ENCODE data around the gene NELFB. TPM values are rescaled to one million over a fixed set of nuclear protein-coding genes. Genes with fewer than 3 reads are reported as not detected.
A peak's percentile ranks its signal among the peaks of the same experiment; 100 is the strongest.

The NELFB gene
- total RNA-seq, 3 donors from 2014 or later: 32.6 to 39.2 (median 38.7) TPM

DNA sequence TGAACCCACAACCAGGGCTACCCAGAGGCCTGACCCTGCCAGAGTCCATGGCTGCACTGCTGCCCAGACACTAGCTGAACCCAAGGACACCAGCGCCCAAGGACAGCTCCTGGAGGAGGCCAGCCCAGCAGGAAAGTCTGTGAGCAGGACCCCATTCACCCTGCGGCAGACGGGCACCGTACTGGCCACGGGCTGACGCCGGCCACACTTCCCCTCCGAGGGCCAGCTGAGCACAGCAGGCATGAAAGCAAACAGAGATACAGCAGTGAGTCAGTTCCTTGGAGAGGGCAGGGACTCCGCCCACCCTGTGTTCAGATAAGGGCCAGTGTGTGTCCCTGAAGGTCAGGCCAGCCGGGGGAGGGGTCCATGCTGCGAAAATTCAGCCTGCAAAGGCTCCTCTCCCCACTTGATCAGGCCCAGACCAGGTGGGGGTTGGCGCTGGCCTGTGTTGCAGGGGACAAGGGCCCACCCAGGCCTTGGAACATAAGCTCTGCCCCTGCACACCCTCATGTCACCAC is 36.3 kb upstream of the NELFB start:
- H3K4me3 ChIP-seq: no peak overlapping the region
- H3K27ac ChIP-seq: no peak overlapping the region
- no peak for DNase-seq (ENCODE audit: low spot score in 2 of 2)
- peaks cover 3 to 25% of the 10 kb centered on the region in 2 donors for H3K4me1 ChIP-seq
- TF ChIP-seq, protein P1, sequence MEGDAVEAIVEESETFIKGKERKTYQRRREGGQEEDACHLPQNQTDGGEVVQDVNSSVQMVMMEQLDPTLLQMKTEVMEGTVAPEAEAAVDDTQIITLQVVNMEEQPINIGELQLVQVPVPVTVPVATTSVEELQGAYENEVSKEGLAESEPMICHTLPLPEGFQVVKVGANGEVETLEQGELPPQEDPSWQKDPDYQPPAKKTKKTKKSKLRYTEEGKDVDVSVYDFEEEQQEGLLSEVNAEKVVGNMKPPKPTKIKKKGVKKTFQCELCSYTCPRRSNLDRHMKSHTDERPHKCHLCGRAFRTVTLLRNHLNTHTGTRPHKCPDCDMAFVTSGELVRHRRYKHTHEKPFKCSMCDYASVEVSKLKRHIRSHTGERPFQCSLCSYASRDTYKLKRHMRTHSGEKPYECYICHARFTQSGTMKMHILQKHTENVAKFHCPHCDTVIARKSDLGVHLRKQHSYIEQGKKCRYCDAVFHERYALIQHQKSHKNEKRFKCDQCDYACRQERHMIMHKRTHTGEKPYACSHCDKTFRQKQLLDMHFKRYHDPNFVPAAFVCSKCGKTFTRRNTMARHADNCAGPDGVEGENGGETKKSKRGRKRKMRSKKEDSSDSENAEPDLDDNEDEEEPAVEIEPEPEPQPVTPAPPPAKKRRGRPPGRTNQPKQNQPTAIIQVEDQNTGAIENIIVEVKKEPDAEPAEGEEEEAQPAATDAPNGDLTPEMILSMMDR (IDR thresholded peaks at IDR 0.05): no peak
- TF ChIP-seq POLR2A (IDR thresholded peaks at IDR 0.05): no peak
- no peak for TF ChIP-seq POLR2AphosphoS5 (IDR thresholded peaks at IDR 0.05)
- intact Hi-C loops (cut with DNase I; ENCODE audit: low total_unique reads): no loop called here
- no peaks in the 10 kb centered on the region for H3K27me3 ChIP-seq
- H3K9me3 ChIP-seq: no peaks in the 10 kb centered on the region
- H3K36me3 ChIP-seq: no peaks in the 10 kb centered on the region

DNA sequence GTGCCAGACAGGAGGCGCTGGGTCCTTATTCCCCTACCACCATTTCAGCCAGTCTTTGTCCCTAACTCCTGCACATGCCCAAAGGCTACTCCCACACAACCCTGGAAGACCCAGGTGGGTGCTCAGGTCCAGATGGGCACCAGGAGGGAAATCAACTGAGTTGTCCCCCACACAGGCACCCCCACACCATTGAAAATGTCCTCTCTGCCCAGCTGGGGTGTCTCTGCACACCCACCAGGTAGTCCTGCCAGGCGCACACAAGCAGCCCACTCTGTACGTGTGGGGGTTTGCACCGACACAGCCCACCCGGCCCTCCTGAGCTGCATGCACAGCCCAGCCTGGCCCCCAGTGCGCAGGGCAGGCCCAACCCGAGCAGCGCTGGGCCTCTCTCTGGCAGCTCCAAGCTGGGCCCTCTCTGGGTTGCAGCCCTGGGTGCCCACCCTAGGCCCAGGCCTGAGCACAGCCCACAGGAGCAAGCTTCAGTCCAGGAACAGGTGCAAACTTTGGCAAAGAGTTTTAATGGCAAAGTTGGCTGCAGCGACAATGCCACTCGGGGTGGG is 35.3 kb upstream of the NELFB start:
- no peak overlapping the region for H3K4me3 ChIP-seq
- no peaks in the 10 kb centered on the region for H3K36me3 ChIP-seq
- DNase-seq (ENCODE audit: low spot score in 2 of 2): no peak
- intact Hi-C loops (cut with DNase I; ENCODE audit: low total_unique reads): no loop called here
- TF ChIP-seq, protein P1 (IDR thresholded peaks at IDR 0.05): no peak
- no peak for TF ChIP-seq POLR2AphosphoS5 (IDR thresholded peaks at IDR 0.05)
- TF ChIP-seq POLR2A (IDR thresholded peaks at IDR 0.05): no peak
- H3K27ac ChIP-seq: no peak overlapping the region
- no peaks in the 10 kb centered on the region for H3K9me3 ChIP-seq
- no peaks in the 10 kb centered on the region for H3K27me3 ChIP-seq
- H3K4me1 ChIP-seq: peaks cover 7 to 25% of the 10 kb centered on the region in 2 donors

DNA sequence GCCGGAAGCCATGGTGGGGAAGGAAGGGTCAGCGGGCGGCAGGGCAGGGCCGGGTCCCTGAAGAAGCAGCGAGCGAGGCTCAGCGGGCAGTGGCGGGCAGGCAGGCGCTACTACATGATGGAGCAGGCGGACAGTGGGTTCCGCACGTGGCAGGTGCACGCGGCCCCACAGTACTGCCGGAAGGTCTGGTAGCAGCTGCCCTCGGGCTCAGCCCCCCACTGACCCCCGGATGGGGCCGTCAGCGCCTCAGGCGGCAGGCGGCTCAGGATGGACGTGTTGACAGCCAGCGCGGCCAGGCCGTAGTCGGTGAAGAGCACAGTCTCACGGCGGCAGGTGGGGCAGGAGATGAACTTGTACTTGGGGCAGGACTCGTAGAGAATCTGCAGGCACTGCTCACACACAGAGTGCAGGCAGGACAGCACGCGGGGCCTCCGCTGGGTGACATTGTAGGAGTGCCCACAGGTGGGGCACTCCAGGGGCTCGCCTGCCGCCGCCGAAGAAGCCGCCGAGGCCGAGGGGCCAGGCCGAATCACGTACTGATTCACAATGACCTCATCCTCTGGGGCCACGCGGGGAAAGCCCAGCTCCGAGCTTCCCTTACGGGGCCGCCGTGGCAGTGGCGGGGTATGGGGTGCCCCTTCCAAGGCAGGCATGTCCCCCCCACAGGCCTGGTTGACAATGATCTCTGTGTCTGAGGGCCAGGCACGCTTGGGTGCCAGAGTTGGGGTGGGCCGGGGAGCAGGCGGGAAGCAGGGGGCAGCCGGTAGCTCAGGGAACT is 34.6 kb upstream of the NELFB start:
- no peak for DNase-seq (ENCODE audit: low spot score in 2 of 2)
- Histone ChIP-seq H3K9me3 (no peaks in the 10 kb centered on the region), H3K4me1 (peaks cover 7 to 25% of the 10 kb centered on the region in 2 donors), H3K4me3 (no peak overlapping the region), H3K36me3 (no peaks in the 10 kb centered on the region), H3K27me3 (no peaks in the 10 kb centered on the region), H3K27ac (no peak overlapping the region)
- TF ChIP-seq POLR2A (IDR thresholded peaks at IDR 0.05) (no peak), POLR2AphosphoS5 (IDR thresholded peaks at IDR 0.05) (no peak)
- TF ChIP-seq, protein P1 (IDR thresholded peaks at IDR 0.05): no peak
- intact Hi-C loops (cut with DNase I; ENCODE audit: low total_unique reads): no loop called here

DNA sequence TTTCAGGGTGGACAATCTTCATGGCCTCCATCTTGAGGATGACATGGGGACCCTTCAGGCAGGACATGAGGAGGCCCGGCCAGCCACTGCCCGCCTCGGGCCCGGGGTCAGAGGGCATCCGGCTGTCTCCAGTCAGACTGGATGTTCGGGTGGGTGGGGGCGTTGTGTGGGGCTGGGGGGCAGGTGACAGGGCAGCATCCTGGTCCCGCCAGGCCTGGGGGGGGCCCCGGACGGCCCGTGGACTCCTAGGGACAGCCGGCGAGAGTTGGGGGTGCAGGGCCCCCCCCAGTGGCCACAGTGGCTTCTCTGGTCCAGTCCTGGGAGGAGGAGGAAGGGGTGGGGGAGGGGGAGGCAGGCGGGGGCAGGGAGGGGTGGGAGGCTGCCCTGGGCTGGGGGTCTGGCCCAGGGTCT is 34.0 kb upstream of the NELFB start:
- H3K9me3 ChIP-seq: no peaks in the 10 kb centered on the region
- intact Hi-C loops (cut with DNase I; ENCODE audit: low total_unique reads): no loop called here
- H3K4me1 ChIP-seq: peaks cover 7 to 25% of the 10 kb centered on the region in 2 donors
- no peak overlapping the region for H3K27ac ChIP-seq
- DNase-seq (ENCODE audit: low spot score in 2 of 2): no peak
- no peaks in the 10 kb centered on the region for H3K27me3 ChIP-seq
- H3K4me3 ChIP-seq: peak overlapping the region; percentile 35 to 85 (median 77)
- no peaks in the 10 kb centered on the region for H3K36me3 ChIP-seq
- TF ChIP-seq POLR2AphosphoS5 (IDR thresholded peaks at IDR 0.05) (no peak), POLR2A (IDR thresholded peaks at IDR 0.05) (no peak)
- TF ChIP-seq, protein P1 (IDR thresholded peaks at IDR 0.05): no peak

DNA sequence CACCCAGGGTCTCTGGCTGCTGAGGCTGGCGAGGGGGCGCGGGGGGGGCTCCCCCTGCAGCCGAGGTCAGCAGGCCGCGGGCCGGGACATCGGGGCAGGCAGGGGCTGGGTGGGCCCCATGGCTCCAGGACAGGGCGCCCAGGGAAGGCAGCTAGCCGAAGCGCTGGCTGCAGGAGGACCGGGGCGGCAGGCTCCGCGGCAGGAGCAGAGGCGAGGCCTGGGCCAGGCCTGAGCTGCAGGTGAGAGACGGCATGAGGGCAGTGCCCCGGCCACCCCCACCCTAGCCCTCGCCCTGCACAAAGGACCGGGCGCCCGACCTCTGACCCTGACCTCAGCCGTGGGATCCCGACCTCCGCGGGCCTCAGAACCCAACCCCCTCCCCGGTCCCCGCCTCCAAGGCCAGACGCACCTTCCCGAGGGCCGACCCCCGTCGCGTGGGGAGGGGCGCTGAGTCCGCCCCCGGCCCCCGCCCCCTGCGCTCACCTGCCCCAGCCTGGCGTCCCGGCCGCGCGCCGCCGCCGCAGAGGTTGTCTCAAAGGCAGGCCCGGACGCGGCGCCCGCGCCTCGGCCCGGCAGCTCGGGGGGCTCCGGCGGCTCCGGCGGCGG is 33.5 kb upstream of the NELFB start:
- Histone ChIP-seq H3K27ac (peak overlapping the region in 1 of 2 donors; percentile 54), H3K36me3 (no peaks in the 10 kb centered on the region), H3K9me3 (no peaks in the 10 kb centered on the region), H3K4me1 (peaks cover 7 to 27% of the 10 kb centered on the region in 2 donors), H3K4me3 (peak overlapping the region; percentile 35 to 85 (median 77)), H3K27me3 (no peaks in the 10 kb centered on the region)
- no peak for DNase-seq (ENCODE audit: low spot score in 2 of 2)
- intact Hi-C loops (cut with DNase I; ENCODE audit: low total_unique reads): no loop called here
- TF ChIP-seq POLR2A (IDR thresholded peaks at IDR 0.05) (no peak), POLR2AphosphoS5 (IDR thresholded peaks at IDR 0.05) (no peak)
- TF ChIP-seq, protein P1 (IDR thresholded peaks at IDR 0.05): no peak
